Retinal pigment epithelial cell (primary cell): ENCODE measurements around the gene ASIC2.

ENCODE experiments used
- DNase-seq: peaks from one replicate; pipeline ENCODE4 v3.0.0-alpha.2; 2010; ENCODE audit warnings: low read depth
- H3K4me3 ChIP-seq: 2 replicates; pipeline ENCODE4 v1.5.1; 2011; ENCODE audit warnings: mild to moderate bottlenecking, low read length, control low read depth, moderate library complexity
- TF ChIP-seq, protein P1 (sequence below): conservative IDR thresholded peaks from 2 replicates; pipeline ENCODE4 v1.5.1; 2011; ENCODE audit warnings: low read depth, low read length, control low read depth, inconsistent platforms

Gene ASIC2

DNA sequence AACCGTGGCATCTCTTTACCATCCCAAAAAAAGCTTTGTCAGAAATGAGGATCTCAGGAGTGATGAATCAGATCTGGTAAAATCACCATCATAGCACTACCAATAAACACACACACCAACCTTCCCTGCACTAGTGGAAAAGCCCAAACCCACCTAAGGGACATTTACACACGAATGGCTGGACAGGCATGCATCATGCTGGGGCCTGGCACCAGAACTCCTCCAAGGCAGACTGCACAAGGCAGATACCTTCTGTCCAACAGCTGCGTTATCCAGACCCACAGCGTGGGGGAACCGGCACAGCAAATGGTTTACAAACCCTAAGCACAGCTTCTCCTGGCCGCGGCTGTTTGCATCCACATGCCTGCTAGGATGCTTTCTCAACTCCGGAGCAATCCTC is 2.8 kb downstream of the ASIC2 start:
- no peak overlapping the region for H3K4me3 ChIP-seq
- TF ChIP-seq, protein P1, sequence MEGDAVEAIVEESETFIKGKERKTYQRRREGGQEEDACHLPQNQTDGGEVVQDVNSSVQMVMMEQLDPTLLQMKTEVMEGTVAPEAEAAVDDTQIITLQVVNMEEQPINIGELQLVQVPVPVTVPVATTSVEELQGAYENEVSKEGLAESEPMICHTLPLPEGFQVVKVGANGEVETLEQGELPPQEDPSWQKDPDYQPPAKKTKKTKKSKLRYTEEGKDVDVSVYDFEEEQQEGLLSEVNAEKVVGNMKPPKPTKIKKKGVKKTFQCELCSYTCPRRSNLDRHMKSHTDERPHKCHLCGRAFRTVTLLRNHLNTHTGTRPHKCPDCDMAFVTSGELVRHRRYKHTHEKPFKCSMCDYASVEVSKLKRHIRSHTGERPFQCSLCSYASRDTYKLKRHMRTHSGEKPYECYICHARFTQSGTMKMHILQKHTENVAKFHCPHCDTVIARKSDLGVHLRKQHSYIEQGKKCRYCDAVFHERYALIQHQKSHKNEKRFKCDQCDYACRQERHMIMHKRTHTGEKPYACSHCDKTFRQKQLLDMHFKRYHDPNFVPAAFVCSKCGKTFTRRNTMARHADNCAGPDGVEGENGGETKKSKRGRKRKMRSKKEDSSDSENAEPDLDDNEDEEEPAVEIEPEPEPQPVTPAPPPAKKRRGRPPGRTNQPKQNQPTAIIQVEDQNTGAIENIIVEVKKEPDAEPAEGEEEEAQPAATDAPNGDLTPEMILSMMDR, result no peak
- no peak for DNase-seq

DNA sequence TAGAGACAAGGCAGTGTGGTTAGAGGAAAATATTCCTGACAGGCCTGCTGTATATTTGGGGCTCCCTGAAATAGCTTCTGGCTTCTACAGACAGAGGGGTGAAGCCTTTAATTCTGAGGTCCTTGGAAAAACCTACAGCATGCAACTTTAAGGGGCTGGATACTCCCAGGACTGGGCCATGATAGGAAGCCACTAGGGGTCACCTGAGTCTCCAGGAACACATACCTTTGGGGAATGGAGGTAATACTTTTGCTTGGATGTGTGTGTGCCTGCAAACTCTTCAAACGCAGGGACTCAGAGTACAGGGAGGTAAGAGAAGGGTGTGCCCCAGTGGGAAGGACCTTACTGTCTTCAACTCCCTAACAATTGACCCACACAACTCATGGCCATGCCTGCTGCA is 4.1 kb downstream of the ASIC2 start:
- no peak for DNase-seq
- TF ChIP-seq, protein P1, result no peak
- no peak overlapping the region for H3K4me3 ChIP-seq

DNA sequence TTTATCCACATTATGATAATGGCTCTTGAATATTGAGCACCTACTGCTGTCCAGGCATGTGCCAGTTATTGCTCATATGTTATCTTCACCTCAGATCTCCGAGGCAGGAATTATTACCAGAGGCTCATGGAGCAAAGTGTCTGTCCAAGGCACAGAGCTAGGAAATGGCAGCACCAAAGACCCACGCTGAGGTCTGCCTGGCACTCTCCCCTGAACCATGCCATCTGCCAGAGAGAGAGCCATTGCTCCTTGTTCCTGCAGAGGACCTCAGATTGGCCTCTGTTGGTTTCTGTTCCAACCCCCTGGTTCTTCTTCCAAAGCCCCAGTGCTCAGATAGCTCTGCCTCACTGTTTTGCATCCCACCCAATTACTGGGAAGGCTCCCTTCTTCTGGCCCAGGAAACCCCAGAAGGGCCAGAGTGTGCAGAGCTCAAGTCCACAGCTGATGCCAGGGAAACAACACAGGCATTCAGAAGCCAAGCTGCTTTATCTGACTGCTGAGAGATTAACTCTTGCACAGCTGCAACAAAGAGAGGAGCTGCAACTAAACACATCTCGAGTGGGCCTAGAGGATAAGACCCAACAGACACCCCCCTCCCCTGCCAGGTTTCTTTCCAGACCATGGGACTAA is 5.9 kb downstream of the ASIC2 start:
- H3K4me3 ChIP-seq, result no peak overlapping the region
- TF ChIP-seq, protein P1, result no peak
- DNase-seq, result no peak

DNA sequence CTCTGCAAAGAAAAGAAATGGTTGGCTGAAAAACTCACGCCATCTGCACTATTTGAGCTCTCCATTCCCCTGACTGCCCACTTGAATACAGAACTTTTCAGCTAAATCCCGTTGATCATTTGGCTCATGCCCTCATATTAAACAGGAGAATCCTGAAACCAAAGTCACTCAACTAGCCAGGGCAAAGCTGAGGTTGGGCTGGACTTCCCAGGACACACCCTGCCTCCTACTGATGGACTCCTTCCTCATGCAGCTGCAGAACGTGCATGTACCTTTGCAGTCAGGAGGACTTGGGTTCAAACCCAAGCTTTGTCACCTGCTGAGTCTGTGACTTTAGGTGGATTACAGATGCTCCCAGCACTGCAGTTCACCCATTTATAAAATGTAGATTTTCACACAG is 7.7 kb downstream of the ASIC2 start:
- H3K4me3 ChIP-seq, result no peak overlapping the region
- TF ChIP-seq, protein P1, result no peak
- no peak for DNase-seq

DNA sequence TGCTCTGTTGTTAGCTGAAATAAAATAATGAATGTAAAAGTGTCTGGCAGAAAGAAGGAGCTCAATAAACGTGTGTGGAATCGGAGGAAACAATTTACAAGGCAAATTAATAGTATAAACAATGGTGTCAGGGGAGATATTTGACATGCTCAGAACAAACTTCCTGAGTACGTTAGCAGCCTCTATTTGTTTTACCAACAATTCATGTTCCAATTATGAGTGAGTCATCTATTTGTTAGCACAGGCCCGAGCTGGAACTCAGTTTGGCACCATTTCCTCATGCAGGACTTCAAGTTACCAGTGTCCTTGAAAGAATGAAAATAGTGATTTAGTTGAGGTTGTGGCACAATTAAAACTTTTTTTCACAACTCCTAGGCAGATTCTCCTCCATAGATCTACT is 9.1 kb downstream of the ASIC2 start:
- TF ChIP-seq, protein P1, result no peak
- no peak overlapping the region for H3K4me3 ChIP-seq
- no peak for DNase-seq

DNA sequence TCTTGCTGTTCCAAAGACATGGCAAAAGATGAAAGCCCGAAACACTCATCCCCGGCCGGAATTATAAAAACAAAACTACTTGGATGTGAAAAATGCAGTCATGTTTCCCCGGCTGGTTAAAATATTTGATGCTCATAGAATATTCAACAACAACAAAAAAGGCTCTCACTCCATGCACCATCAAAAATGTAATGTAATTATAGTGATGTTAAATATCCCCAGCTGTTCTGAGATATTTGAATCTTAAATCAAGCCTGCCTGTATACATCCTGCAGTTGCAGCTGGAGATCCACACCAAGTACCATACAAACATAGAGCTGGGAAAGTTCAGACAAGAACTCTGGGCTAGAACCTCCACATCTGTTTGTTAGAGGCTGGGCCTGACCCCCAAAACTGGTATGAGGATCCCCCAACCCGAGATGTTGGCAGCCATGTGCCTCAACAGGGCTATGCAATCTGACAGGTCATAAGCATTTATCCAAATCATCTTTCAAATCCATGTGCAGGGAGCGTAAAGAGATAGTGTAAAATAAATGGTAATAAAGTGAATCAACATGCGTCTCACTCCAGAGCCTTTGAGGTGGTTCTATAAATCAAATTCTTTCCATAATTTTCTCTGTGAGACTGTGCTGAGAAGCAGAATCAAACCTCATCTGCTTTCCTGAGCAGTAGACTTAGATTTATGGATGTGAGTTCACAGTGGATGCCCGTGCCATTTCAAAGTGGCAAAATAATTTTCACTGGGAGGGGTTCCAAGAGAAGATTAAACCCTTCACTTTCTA is 12.7 kb downstream of the ASIC2 start:
- TF ChIP-seq, protein P1, result no peak
- H3K4me3 ChIP-seq, result no peak overlapping the region
- DNase-seq, result no peak
